Measurements from ENCODE around the gene MTFMT. TPM values are rescaled to one million over a fixed set of nuclear protein-coding genes. Genes with fewer than 3 reads are reported as not detected.
"Not testable (repeated sequence)": the region's sequence is repeated elsewhere in the genome, so short reads cannot be mapped to it uniquely, and the experiment has no call there.

MTFMT gene
- polyA plus RNA-seq, 1 experiment = 15.3 TPM

DNA sequence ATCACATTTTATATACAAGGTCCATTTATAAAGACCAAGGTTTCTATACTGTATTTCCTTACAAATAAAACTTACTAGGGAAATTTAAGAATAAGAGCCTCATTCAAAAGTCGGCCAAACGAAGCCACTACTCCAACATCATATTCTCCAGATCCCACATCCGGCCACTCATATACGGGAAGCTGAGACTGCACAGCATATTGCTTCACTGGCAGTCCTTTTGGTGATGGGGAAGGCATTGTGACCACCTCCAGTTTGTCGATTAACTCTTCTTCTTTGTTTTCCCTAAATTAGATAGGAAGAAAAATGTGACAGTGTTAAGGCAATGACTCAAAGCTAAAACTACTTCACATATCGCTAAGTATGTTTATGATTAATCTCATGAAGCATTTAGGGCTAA, 2.7 kb downstream of the MTFMT start:
- TF ChIP-seq, protein P1, sequence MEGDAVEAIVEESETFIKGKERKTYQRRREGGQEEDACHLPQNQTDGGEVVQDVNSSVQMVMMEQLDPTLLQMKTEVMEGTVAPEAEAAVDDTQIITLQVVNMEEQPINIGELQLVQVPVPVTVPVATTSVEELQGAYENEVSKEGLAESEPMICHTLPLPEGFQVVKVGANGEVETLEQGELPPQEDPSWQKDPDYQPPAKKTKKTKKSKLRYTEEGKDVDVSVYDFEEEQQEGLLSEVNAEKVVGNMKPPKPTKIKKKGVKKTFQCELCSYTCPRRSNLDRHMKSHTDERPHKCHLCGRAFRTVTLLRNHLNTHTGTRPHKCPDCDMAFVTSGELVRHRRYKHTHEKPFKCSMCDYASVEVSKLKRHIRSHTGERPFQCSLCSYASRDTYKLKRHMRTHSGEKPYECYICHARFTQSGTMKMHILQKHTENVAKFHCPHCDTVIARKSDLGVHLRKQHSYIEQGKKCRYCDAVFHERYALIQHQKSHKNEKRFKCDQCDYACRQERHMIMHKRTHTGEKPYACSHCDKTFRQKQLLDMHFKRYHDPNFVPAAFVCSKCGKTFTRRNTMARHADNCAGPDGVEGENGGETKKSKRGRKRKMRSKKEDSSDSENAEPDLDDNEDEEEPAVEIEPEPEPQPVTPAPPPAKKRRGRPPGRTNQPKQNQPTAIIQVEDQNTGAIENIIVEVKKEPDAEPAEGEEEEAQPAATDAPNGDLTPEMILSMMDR (IDR thresholded peaks at IDR 0.05; ENCODE audit: low read depth, low read length) = no peak
- CTCF ChIA-PET = interaction anchor here (1.4 kb wide), 1 partner anchor 75 kb away, joined by 7 read pairs; no protein-coding TSS in a partner anchor

GRCh38 chr15:65021488-65021887, 8.0 kb downstream of the MTFMT start:
- Histone ChIP-seq H3K9me3 (ENCODE audit: control insufficient read depth, insufficient read depth, low read length) (no peaks in the 10 kb centered on the region), H3K27me3 (ENCODE audit: control insufficient read depth, insufficient read depth, low read length) (no peaks in the 10 kb centered on the region), H3K27ac (ENCODE audit: low read depth, low read length) (no peak overlapping the region), H3K4me3 (ENCODE audit: low read depth, low read length) (no peak overlapping the region)
- CTCF ChIA-PET = interaction anchor here (1.9 kb wide), 1 partner anchor 12 kb away, joined by 4 read pairs; no protein-coding TSS in a partner anchor
- POLR2A ChIA-PET = no interaction called here
- DNase-seq (ENCODE audit: low read depth, low spot score) = no peak
- TF ChIP-seq, protein P1 (IDR thresholded peaks at IDR 0.05; ENCODE audit: low read depth, low read length) = no peak

More for the DNA sequence above, 2.7 kb downstream of the MTFMT start:
- Histone ChIP-seq H3K27ac (ENCODE audit: low read depth, low read length) (no peak overlapping the region), H3K27me3 (ENCODE audit: control insufficient read depth, insufficient read depth, low read length) (no peaks in the 10 kb centered on the region), H3K4me3 (ENCODE audit: low read depth, low read length) (no peak overlapping the region), H3K9me3 (ENCODE audit: control insufficient read depth, insufficient read depth, low read length) (peaks cover 3% of the 10 kb centered on the region; the same call in 1 of the 2 replicates)
- no peak for DNase-seq (ENCODE audit: low read depth, low spot score)
- POLR2A ChIA-PET = no interaction called here

DNA sequence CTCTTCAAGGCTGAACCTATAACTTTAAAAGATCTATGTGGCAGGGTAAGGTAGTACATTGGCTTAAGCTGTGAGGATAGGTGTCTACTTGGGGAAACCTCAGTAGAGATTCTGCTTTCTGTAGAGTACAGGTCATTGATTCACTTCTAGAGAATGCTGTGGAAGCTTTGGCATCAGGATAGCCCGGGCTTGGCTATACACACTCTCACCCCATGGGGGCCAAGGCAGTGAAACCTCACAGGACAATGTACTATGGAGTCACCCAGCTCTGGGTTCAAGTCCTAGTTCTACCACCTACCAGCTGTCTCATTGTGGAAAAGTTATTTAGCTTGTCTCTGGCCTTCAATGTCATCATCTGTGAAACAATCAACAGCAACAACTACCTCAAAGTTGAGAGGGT, 9.0 kb downstream of the MTFMT start:
- TF ChIP-seq, protein P1 (IDR thresholded peaks at IDR 0.05; ENCODE audit: low read depth, low read length) = no peak
- Histone ChIP-seq H3K9me3 (ENCODE audit: control insufficient read depth, insufficient read depth, low read length) (no peaks in the 10 kb centered on the region), H3K27me3 (ENCODE audit: control insufficient read depth, insufficient read depth, low read length) (no peaks in the 10 kb centered on the region), H3K4me3 (ENCODE audit: low read depth, low read length) (no peak overlapping the region), H3K27ac (ENCODE audit: low read depth, low read length) (no peak overlapping the region)
- DNase-seq (ENCODE audit: low read depth, low spot score) = no peak
- CTCF ChIA-PET = interaction anchor here (0.7 to 2.5 kb wide), 3 partner anchors 13 to 81 kb away, joined by 4 to 11 read pairs (median 4); no protein-coding TSS in a partner anchor
- POLR2A ChIA-PET = no interaction called here

GRCh38 chr15:65011198-65011597, 18.2 kb downstream of the MTFMT start:
- CTCF ChIA-PET; H3K4me3 ChIP-seq (ENCODE audit: low read depth, low read length): not testable (repeated sequence)

GRCh38 chr15:65008983-65009382, 20.5 kb downstream of the MTFMT start:
- no peak overlapping the region for H3K27ac ChIP-seq (ENCODE audit: low read depth, low read length)
- ChIA-PET POLR2A (interaction anchor here (0.5 kb wide), 1 partner anchor 34 kb away, joined by 3 read pairs; no protein-coding TSS in a partner anchor), CTCF (interaction anchor here (0.6 to 1.0 kb wide), 3 partner anchors 17 to 213 kb away, joined by 3 read pairs; no protein-coding TSS in a partner anchor)
- no peak overlapping the region for H3K4me3 ChIP-seq (ENCODE audit: low read depth, low read length)
- peaks cover 6% of the 10 kb centered on the region for H3K9me3 ChIP-seq (ENCODE audit: control insufficient read depth, insufficient read depth, low read length)
- no peak for DNase-seq (ENCODE audit: low read depth, low spot score)
- H3K27me3 ChIP-seq (ENCODE audit: control insufficient read depth, insufficient read depth, low read length) = no peaks in the 10 kb centered on the region
- TF ChIP-seq, protein P1 (IDR thresholded peaks at IDR 0.05; ENCODE audit: low read depth, low read length) = peak; percentile 33

More at GRCh38 chr15:65011198-65011597, 18.2 kb downstream of the MTFMT start:
- not testable (repeated sequence) for DNase-seq (ENCODE audit: low read depth, low spot score); H3K27me3 ChIP-seq (ENCODE audit: control insufficient read depth, insufficient read depth, low read length); H3K27ac ChIP-seq (ENCODE audit: low read depth, low read length)
- H3K9me3 ChIP-seq (ENCODE audit: control insufficient read depth, insufficient read depth, low read length) = peaks cover 11% of the 10 kb centered on the region
- POLR2A ChIA-PET = interaction anchor here (0.6 to 0.7 kb wide), 2 partner anchors 16 to 148 kb away, joined by 6 to 10 read pairs; no protein-coding TSS in a partner anchor
